NCI-H2107 (cell line): ENCODE data around the gene SND1.
"Not testable (repeated sequence)": the region's sequence is repeated elsewhere in the genome, so short reads cannot be mapped to it uniquely, and the experiment has no call there.

ENCODE experiments used
- DNase-seq: peaks from one replicate; lab custom pipeline; 2025; lab: John Stamatoyannopoulos, UW

The SND1 gene

DNA sequence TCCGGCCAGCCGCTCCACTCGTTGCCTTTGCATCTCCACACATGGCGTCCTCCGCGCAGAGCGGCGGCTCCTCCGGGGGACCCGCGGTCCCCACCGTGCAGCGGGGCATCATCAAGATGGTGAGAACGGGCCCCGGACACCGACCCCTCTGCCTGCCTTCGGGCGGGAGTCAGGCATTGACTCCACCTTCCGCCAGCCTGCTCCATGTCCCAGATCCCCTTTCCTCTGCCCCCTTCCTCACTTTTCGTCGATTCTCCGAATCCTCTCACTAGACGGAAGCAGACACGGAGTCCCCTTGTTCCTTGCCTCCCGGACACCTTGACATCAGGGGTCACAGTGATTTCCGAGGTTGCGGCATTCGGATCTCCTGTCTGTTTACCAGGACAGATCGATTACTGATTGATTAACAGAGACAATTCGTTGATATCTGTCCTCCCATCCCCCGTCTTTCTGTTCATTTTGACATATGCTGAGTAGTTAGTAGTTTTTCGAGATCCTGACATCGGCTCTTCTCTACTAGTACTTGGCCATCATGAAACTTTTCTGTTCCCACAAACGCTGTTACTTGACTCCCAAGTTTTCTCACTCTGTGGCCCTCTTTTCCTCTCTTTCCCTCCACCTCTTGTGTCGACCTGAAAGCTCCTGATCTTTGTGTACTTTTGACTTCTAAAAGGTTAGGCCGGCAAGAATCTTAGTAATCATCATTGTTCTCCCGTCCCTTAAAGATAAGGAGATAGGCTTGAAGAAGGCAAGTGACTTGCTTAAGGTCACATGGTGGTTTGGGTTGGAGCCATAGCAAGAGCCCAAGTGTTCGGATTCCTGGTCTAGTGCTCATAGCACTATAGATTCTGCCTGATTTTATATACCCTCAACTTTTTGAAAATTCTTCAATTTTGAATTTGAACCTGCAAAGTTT, 597 bp downstream of the SND1 start:
- DNase-seq, result no peak

DNA sequence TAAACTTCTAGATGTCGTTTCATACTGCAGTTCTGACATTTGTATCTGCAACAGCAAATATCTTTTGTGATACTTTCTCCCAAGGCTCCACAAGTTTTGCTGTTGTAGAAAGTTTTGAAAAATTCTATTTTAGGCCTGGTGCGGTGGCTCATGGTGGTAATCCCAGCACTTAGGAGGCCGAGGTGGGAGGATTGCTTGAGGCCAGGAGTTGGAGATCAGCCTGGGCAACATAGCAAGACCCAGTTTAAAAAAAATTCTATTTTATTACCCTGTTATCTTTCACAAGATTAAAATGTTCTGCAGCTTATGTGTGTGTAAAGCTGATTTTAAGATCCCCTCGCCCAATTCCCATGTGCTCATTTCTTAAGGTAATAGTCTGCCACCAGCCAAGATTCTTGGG, 1.4 kb downstream of the SND1 start:
- DNase-seq, result no peak

DNA sequence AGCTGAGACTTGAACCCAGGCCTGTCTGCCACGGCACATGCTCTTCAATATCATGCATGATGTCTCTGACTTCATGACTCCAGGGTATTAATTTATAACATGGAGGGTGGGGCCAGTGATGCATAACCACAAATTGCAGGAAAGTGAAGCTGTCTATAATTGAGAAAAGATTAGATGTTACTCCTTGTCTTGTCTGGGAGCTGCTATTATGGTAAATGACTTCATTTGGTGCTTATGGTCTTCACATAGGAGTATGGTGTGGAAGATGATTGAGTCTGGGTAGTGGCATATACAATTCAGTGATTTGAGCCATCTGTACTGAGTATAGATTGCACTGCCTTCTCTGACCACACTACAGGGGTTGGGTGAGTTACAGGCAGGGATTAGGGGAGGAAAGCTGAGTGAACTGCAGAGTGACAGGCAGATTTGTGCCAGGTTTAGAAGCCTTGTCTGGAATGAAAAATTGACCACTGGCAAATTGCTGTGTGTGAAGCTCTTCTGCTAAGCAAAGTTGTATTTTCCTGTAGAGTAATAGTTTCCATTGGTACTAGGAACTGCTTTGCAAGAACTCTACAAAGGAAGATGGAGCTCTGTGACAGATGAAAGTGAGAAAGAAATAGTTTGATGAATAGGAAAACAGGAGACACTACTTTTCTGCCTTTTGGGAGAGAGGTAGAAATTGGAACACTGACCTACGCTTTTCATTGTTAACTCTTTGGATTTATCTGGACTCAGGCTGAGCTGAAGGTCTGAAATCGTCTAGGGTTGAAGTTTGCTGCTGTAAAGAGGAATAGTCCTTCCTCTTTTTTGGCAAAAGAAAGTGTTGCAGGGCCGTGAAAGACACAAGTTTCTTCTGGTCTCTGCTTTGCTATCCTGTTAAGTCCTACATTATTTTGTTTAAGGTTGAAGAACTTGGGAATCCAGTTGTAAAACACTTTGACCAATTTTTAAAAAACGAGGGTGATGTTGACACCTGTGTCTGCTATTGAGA, 2.7 kb downstream of the SND1 start:
- DNase-seq, result no peak

DNA sequence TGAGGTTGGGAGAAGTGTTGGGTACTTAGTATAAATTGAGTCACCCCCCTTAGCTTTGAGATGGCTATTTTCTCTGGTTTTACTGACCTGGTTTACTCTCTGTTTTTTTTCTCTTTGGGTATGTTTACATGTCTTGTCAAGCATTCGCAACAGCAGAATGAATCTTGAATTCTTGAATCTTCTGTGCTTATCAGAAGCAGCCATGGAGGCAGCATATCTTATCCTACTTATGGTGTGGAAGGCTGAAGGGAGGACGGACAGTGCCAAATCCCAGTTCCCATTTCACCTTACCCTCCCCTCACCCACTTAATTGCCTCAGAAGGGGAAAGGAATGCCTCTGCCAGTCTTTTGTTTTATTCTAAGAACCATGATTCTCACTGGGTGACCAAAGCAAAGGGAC, 3.7 kb downstream of the SND1 start:
- DNase-seq, result no peak

DNA sequence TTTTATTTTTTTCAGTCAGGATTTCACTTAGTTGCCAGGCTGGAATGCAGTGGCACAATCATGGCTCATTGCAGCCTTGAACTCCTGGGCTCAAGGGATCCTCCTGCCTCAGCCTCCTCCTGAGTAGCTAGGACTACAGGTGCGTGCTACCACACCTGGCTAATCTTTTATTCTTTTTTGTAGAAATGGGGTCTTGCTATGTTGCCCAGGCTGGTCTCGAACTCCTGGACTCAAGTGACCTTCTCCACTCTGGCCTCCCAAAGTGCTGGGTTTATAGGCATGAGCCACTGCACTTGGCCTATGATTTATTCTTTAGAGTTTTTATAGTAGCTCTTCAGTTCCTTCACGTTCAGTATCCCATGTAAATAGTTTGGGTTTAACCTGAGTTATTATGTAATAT, 5.5 kb downstream of the SND1 start:
- no peak for DNase-seq

DNA sequence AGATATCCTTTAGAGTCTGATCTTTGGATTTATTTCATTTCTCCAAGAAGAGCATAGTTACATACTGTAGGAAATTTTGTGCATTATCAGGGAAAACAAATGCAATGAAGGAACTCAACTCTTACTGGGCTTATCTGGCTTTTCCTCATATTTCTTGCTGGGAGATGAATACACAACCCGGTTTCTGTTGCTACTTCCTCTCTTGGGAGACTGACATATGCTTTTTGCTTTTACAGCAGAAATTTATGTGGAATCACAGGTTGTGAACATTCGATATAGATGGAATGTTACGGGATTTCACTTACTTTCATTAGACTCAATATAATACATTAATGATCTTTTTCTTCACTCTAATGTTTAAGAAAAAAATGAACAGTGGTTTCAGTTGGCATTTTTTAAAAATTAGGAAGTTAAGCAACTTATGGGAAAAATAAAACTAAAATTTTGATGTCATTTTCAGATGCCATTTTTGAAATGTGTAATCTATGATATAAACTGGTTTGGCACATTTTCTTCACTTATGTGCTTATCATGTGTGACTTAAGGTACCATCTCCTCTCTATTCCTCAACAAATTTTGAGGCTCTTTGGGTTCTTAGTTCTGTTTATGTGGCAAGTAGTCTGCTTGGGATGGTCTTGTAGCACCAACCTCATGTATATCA, 7.1 kb downstream of the SND1 start:
- no peak for DNase-seq

DNA sequence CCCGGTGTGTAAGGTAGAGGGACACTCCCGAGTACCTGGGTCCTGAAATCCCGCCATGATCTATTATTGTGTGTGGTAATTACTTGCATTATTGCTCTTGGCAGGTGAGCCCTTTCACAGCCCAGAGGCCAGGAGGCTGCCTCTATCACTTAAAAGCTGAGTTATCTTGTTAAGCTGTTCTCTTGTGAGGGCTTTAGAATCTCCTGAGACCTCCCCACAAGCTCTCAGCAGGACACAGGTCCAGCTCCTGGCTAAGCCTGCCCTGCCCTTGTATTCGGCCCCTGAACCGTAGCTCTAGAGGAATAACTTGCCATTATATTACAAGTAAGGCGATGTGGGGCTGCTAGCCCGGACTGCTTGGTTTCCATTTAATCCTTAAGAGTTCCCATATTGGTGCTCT, 13.9 kb downstream of the SND1 start:
- no peak for DNase-seq

DNA sequence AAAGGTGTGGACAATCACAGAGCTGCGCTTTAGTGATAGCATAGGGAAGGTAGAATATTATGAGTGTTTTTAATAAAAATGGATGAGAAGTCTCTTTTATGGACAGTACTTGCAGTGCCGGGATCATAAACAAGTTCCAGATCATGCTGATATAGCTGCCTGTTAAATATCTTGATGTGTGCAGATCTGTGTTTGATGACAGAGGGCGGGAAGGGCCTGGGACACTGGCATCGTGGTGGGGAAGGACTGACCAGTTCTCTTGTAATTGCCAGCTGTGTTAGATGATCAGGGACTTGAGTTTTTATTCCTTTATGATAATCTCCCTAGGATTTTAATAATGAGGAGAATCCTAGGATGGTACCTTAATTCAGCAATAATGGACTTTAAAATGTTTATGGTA, 14.6 kb downstream of the SND1 start:
- no peak for DNase-seq

DNA sequence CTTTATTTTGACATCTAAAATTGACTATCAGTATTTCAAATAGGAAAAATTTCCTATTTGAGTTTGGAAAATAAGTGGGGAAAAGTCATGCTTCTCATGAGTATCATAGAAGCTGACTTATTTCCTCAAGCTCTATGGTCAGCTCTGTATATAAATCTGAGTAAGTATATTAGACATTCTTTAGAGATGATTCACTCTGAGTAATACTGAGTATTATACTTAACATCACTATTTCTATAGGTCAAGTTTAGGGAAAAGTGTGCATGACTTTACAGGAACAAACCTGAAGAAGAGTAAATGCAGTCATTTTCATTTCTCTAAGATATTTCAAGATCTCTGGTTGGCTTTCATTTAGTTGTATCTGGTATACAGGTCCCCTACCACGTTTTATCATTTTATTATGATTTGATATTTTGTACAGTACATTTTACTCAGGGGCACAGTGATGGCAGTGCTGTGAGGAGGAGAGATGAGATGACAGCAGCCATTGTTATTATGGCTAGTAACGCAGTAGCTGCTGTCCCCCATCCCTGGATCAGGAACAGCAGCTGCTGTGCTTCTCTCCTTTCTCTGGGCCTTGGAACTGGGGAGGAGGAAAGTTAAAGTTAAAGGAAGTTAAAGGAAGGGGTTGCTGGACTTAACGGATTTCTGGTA, 15.2 kb downstream of the SND1 start:
- no peak for DNase-seq

DNA sequence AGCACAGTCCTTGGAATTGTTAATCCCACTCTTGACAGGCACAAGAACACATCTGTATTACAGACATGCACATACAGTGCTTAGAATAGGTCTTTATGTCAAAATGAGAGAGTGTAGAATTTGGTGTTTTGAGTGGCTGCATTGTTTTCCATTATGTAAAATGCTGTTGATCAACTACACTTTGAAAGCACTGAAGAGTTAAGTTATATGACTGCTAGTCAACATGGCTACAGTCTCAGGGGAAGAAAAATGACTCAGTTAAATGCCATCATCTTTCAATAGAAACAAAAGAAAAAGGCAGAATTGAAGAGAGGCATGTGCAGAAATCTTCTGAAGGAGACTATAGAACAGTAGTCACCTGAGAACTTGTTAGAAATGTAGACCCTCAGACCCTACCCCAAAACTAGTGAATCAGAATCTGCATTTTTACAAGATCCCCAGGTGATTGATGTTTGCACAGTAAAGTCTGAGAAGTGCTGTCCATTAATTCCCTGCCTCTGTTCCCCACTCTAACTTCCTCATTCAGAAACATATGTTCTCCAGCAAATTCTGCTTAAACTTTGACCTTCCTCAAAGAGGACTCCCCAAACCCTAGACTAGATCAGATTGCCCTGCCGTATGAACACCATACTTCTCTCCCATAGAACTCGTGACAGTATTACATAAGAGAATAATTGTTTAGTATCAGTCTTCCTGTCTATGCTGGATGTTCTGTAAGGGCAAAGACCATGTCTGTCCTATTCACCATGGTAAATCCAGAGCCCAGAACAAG, 16.0 kb downstream of the SND1 start:
- no peak for DNase-seq

DNA sequence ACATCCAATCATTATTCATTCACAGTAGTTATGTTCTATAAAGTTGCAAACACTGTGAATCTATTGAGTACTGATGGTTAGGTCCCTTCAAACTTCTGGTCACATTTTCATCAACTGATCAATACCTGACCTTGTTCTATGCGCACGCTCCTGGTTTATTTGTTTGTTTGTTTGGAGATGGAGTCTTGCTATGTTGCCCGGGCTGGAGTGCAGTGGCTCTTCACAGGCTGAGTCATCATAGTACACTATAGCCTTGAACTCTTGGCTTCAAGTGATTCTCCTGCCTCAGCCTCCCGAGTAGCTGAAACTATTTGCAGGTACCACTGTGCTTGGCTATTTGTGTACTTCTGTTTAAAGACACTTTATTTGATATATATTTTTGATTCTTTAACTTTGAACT, 19.3 kb downstream of the SND1 start:
- DNase-seq, result no peak

DNA sequence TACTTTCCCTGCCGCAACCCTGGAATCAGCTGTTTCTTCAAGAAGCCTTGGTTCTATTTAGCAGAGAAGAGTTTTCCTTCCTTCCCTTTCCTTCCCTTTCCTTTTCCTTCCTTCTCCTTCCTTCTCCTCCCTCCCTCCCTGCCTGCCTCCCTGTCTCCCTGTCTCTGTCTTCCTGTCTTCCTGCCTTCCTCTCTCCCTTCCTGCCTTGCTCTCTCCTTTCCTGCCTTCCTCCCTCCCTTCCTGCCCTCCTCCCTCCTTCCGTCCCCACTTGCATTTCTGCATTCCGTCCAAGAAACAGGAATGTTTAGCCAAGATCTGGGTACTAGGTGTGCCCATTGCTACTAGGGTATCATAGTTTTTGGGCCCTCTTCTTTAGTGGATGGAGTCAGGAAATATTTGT, 21.9 kb downstream of the SND1 start:
- no peak for DNase-seq

DNA sequence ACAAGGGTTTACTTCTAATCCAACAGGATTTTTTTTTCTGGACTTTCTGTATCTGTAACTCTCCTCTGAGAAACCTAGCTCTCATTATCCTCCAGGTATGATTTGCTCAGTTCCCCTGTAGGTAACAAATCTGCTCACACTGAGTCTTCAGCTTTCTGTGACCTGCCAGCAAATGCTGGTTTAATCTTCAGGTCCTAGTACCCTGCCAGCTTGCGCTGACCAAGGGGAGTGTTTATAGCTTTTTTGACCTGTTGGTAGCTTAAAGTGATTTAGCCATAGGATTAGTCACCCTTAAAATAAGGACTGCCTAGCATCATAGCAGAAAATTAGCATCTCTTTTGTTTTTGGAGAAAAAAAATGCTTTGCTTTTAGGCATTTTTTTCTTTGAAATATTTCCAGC, 22.4 kb downstream of the SND1 start:
- DNase-seq, result no peak

DNA sequence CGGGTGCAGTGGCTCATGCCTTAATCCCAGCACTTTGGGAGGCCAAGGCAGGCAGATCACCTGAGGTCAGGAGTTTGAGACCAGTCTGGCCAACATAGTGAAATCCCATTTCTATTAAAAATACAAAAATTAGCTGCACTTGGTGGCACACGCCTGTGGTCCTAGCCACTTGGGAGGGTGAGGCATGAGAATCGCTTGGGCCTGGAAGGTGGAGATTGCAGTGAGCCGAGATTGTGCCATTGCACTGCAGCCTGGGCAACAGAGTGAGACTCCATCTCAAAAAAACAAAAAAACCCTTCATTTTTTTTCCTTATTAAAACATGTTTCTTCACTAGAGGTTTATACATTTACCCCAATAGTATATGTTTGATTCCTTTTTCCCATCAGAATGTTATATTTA, 22.9 kb downstream of the SND1 start:
- DNase-seq, result not testable (repeated sequence)

DNA sequence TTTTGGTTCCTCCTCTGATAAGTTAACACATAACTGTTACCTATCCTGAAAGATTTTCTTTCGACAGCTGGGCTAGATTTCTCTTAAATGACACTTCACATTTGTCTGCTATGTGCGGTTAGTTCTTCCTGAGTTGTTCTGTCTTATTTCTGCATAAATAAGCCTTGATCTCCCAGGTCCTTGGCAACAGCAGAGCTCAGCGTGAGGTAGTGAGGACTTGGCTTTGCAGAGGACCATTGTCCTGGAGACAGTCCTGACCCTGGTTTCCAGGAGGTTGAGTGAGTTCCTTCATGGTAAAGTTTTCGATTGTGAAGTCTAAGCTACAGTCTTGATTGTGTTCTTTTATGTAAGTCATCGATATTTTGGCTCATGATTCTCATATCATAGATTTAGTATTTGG, 23.7 kb downstream of the SND1 start:
- no peak for DNase-seq

DNA sequence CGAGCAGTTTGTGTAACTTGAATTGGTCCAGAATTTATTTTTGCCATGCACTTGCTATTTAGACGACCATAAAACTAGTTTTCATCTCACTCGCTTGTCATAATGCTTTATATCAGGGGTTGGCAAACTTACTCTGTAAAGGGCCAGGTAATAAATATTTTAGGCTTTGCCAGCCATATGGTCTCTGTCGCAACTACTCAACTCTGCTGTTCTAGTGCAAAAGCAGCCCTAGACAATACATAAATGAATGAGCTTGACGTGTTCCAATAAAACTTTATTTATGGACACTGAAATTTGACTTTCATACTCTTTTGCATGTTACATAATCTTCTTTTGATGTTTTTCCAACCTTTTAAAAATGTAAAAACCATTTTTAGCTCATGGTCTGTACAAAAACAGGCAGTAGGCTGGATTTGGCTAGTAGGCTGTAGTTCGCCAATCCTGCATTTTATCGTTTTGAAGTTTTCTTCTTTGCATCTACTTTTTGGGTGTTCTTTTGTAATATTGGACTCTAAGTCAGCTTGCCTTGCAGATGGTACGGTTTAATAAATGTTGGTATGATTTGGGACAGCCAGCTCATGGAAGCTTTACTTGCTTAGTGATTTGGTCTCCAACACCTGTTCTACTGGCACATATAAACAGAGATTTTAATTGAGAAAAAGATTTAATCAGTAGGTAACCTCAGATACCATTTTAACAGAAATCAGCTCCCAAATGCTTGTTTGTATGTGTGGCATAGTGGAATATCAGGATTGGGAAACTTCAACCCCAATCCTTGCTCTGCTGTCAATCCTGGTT, 25.6 kb downstream of the SND1 start:
- no peak for DNase-seq

DNA sequence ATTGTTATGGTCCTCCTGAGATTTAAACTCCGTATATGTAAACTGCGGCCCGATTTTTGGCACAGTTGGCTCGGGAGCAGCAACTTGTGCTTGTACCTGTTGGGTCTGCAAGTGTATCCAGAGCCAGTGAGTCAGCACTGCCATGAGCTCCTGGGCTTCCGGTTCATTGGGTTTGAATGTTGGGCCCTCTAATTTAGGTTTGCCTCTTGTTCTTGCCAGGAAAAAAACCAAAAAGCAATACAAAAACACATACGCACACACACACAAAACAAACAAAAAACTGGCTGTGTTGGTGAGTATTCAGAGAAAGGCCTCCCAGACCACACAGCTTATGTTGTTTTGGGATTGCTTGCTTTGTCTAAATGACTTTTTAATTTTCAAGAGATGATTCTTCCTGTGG, 26.3 kb downstream of the SND1 start:
- no peak for DNase-seq

DNA sequence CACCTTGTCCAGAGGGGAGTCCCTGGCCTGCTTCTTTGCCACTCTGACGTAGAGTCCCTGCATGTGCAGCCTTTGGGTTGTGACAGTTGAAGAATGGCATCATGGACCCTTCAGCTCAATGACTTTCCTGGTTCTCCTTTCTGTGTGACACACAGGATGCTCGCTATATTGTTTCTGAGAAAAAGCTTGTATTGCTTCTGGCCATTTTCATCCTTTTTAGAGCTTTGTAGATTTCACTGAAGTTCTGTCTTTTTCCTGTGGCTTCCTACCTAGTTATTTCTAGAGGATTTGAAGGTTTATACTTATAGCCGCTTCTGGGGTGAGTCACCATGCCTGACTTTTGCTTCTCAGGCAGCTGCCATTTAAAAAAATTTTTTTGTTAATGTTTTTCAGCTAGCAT, 27.0 kb downstream of the SND1 start:
- no peak for DNase-seq

DNA sequence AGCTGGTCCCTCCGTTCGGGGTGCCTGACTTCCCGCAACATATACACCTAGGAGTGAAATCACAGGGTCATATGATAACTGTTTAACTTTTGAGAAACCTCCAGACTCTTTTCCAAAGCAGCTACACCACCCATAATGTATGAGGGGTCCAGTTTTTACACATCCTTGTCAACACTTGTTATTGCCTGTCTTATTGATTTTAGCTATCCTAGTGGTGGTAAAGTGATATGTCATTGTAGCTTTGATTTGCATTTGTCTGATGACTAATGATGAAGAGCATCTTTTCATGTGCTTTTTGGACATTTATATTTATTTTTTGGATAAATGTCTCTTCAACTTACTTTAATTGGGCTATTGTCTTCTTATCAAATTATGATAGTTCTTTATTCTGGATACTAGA, 29.0 kb downstream of the SND1 start:
- DNase-seq, result no peak

DNA sequence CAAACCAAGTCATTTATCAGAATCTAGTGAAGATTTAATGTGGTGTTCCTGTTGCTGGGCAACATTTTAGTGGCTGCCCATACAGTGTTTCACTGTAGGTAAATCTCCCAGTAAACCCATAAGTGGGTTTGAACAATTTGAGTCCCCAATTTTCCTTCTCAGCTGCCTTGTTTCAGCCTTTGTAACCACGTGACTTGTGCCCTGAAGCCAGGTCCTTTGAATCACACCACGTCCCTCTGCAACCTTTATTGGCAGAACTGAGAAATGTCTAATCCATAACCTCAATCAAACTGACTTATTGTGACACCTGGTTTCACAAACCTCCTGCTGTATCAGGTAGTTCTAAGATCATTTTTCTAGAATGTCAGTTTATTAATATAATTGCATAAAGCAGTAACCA, 30.1 kb downstream of the SND1 start:
- DNase-seq, result no peak
